AG09319 (cell line): ENCODE measurements around the gene TDP1.

Source experiments
- DNase-seq: peaks from one replicate; pipeline ENCODE4 v3.0.0-alpha.2; 2010; ENCODE audit warnings: low read depth; ENCODE audit errors: extremely low read depth
- TF ChIP-seq, protein P1 (sequence below): IDR thresholded peaks from 2 replicates; pipeline ENCODE4 v1.5.1; 2011; ENCODE audit warnings: low read depth, mild to moderate bottlenecking, inconsistent platforms, low read length, moderate library complexity

TDP1 gene

GRCh38 chr14:89911010-89911919 is 44.5 kb upstream of the TDP1 start:
- no peak for DNase-seq
- TF ChIP-seq, protein P1, sequence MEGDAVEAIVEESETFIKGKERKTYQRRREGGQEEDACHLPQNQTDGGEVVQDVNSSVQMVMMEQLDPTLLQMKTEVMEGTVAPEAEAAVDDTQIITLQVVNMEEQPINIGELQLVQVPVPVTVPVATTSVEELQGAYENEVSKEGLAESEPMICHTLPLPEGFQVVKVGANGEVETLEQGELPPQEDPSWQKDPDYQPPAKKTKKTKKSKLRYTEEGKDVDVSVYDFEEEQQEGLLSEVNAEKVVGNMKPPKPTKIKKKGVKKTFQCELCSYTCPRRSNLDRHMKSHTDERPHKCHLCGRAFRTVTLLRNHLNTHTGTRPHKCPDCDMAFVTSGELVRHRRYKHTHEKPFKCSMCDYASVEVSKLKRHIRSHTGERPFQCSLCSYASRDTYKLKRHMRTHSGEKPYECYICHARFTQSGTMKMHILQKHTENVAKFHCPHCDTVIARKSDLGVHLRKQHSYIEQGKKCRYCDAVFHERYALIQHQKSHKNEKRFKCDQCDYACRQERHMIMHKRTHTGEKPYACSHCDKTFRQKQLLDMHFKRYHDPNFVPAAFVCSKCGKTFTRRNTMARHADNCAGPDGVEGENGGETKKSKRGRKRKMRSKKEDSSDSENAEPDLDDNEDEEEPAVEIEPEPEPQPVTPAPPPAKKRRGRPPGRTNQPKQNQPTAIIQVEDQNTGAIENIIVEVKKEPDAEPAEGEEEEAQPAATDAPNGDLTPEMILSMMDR = no peak

- TF ChIP-seq, protein P1 = no peak
- no peak for DNase-seq
Measured at GRCh38 chr14:89912221-89912620, 43.5 kb upstream of the TDP1 start.

GRCh38 chr14:89912667-89913211 is 43.0 kb upstream of the TDP1 start:
- TF ChIP-seq, protein P1 = no peak
- peak; percentile 95 for DNase-seq

DNA sequence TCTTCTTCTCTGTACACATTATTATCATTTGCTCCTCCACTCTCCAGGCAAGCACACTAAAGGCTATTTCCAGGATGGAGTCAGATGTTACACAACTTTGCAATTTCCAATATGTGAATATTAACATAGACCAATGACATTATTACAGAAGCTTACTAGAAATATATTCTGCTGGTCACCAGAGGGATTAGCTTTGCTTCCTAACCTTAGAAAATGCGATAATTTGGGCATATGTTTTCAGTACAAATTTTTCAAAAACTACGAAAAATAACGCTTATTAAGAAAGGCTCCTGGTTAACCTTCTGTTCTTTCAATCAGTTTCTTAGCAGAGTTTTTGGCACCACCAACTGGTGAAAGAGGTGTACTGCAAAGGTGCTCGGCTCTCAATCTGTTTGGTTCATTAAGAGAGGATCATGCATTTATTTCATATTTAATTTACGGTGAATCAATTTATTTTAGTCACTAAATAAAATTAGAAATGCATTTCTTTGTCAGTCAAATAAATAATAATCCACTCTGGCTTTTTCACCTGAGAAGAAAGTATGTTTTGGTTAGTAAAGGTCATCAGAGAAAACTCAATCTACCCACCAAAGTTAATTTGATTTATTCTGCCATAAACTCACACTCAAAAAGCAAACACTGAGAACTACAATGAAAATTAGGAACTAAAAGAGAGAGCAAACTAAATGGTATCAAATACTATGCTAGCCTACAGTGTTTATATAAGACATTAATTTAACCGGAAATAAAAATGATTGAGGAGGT is 40.4 kb upstream of the TDP1 start:
- TF ChIP-seq, protein P1 = peak; percentile 93
- DNase-seq = no peak

GRCh38 chr14:89918721-89919120 is 37.0 kb upstream of the TDP1 start:
- TF ChIP-seq, protein P1 = no peak

GRCh38 chr14:89920056-89920455 is 35.7 kb upstream of the TDP1 start:
- TF ChIP-seq, protein P1 = no peak
- no peak for DNase-seq

More at GRCh38 chr14:89918721-89919120, 37.0 kb upstream of the TDP1 start:
- no peak for DNase-seq
